MG63 (cell line): ENCODE data around the gene SDE2. TPM values are rescaled to one million over a fixed set of nuclear protein-coding genes. Genes with fewer than 3 reads are reported as not detected.
A peak's percentile ranks its signal among the peaks of the same experiment; 100 is the strongest.
"Not testable (repeated sequence)": the region's sequence is repeated elsewhere in the genome, so short reads cannot be mapped to it uniquely, and the experiment has no call there.

Source experiments
- DNase-seq: peaks from one replicate; pipeline ENCODE4 v3.0.0-alpha.2; 2020
- H3K27me3 ChIP-seq: fragments of 250-450 bp; sonication (Bioruptor Pico); 2 replicates; pipeline ENCODE4 v1.5.1; 2020; ENCODE audit warnings: mild to moderate bottlenecking, moderate library complexity
- H3K36me3 ChIP-seq: fragments of 250-450 bp; sonication (Bioruptor Pico); 2 replicates; pipeline ENCODE4 v1.5.1; 2020; ENCODE audit warnings: mild to moderate bottlenecking, moderate library complexity
- H3K4me3 ChIP-seq: fragments of 250-450 bp; sonication (Bioruptor Pico); 2 replicates; pipeline ENCODE4 v1.5.1; 2020; ENCODE audit warnings: mild to moderate bottlenecking, moderate library complexity
- H3K9me3 ChIP-seq: fragments of 250-450 bp; sonication (Bioruptor Pico); 2 replicates; pipeline ENCODE4 v1.5.1; 2020; ENCODE audit warnings: mild to moderate bottlenecking, moderate library complexity
- total RNA-seq: library from RNA; depleted of rRNA; stranded (reverse); fragments of >200 nt; shearing (Covaris generic); gene quantifications from 2 replicates; pipeline ENCODE4 v1.2.3, GENCODE V29; 2014; ENCODE audit warnings: low replicate concordance

Gene SDE2
- total RNA-seq, 1 experiment from 2014 or later, result 16.3 TPM

DNA sequence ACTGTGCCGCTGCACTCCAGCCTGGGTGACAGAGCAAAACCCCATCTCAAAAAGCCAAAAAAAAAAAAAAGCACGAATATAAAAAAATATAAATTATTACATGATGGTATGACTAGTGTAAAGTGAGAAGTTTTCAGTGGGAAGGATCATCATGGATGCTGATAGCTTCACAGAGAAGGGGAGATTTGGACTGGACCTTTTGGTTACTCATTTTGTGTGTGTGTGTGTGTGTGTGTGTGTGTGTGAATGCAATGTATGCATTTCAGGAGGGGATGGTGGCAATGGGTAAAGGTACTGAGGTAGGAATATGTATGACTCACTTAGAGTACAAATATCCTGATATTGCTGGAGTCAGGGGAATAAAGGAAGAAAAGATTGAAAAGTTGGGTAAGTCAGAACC, 22.7 kb upstream of the SDE2 start:
- Histone ChIP-seq H3K9me3 (no peaks in the 10 kb centered on the region), H3K4me3 (no peak overlapping the region), H3K36me3 (no peaks in the 10 kb centered on the region), H3K27me3 (no peaks in the 10 kb centered on the region)
- DNase-seq, result no peak

DNA sequence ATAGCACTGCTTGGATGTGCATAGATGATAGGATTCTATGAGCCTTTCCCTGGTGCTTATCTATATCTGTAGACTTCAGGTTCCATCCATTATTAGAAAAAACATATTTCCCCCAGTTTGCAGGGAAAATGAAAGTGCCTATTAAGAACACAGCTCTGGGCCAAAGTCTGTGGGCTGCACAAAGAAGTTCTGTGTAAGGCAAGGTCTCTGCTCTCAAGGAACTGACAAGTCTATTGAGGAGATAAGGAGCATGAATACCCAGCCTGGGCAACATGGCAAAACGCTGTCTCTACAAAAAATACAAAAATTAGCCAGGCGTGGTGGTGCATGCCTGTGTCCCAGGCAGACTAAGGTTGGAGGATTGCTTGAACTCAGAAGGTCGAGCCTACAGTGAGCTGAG, 22.3 kb upstream of the SDE2 start:
- no peaks in the 10 kb centered on the region for H3K36me3 ChIP-seq
- DNase-seq, result no peak
- no peaks in the 10 kb centered on the region for H3K9me3 ChIP-seq
- H3K27me3 ChIP-seq, result no peaks in the 10 kb centered on the region
- no peak overlapping the region for H3K4me3 ChIP-seq

DNA sequence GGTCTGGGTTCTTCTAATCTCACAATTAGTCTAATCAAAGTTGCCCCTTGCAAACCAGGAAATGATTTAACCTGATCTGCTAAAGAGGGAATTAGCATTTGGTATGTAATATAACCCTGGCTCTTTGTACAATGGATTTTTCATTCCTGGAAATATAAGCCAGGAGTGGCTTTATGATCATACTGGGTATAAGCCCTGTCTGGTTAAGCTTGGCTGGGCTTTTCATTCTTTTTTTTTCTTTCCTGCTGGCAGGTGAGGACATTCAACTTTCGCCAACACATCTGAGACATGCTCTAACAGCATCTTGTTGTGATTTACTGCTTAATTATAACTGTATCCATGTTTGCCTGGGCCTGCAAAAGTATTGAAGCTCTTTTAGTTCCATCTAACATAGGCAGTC, 20.4 kb upstream of the SDE2 start:
- Histone ChIP-seq H3K27me3 (no peaks in the 10 kb centered on the region), H3K4me3 (no peak overlapping the region), H3K9me3 (no peaks in the 10 kb centered on the region), H3K36me3 (no peaks in the 10 kb centered on the region)
- no peak for DNase-seq

DNA sequence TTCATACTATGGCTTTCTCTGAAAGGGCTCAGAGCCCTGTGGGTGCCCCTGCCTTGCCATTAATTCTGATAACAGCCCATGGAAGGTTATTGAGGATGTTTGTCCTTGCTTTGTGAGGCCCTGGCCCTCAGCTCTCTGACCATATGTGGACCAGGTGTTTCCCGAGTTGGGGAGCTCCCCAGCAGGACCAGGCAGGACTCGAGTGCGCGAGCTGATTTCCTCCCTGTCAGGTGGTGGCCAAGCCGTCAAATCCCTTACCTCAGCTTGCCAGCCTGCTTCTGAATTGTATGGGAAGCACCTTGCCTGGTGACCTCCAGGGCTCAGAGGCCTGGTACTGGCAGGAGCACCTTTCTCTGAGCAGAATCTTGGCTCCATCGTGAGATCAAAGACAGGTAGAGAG, 17.9 kb upstream of the SDE2 start:
- no peaks in the 10 kb centered on the region; the same call in 1 of the 2 replicates for H3K27me3 ChIP-seq
- H3K36me3 ChIP-seq, result no peaks in the 10 kb centered on the region
- H3K9me3 ChIP-seq, result no peaks in the 10 kb centered on the region
- DNase-seq, result no peak
- no peak overlapping the region for H3K4me3 ChIP-seq

DNA sequence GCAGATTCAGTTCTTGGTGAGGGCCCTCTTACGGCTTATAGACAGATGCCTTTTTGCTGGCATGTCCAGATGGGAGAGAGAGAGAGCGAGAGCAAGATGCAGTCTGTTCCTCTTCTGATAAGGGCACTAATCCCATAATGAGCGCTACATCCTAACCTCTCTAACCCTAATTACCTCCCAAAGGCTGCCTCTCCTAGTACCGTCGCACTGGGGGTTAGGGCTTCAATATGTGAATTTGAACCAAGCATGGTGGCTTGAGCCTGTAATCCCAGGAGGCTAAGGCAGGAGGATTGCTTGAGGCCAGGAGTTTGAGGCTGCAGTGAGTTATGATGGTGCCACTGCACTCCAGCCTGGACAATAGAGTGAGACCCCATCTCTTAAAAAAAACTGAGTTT, 10.5 kb upstream of the SDE2 start:
- H3K36me3 ChIP-seq, result no peaks in the 10 kb centered on the region
- no peaks in the 10 kb centered on the region for H3K9me3 ChIP-seq
- H3K27me3 ChIP-seq, result no peaks in the 10 kb centered on the region; the same call in 1 of the 2 replicates
- DNase-seq, result no peak
- no peak overlapping the region for H3K4me3 ChIP-seq

DNA sequence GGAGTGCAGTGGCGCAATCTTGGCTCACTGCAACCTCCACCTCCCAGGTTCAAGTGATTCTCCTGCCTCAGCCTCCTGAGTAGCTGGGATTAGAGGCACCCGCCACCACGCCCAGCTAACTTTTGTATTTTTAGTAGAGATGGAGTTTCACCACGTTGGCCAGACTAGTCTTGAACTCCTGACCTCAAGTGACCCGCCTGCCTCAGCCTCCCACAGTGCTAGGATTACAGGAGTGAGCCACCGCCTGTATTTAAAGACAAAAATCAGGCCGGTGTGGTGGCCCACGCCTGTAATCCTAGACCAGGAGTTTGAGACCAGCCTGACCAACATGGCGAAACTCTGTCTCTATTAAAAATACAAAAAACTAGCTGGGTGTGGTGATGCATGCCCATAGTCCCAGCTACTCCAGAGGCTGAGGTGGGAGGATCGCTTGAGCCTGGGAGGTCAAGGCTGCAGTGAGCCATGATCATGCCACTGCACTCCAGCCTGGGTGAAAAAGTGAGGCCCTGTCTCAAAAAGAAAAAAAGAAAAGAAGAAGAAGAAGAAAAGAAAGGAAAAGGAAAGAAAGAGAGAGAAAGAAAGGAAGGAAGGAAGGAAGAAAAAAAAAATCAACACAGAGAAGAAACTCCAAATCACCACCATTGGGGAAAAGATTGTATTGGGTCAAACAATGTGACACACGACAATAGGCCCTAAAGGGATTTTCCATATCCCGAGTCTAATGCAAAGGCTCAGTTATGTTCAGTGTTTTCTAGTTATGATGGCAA, 8.2 kb upstream of the SDE2 start:
- not testable (repeated sequence) for H3K4me3 ChIP-seq, DNase-seq, H3K27me3 ChIP-seq, H3K9me3 ChIP-seq, H3K36me3 ChIP-seq

DNA sequence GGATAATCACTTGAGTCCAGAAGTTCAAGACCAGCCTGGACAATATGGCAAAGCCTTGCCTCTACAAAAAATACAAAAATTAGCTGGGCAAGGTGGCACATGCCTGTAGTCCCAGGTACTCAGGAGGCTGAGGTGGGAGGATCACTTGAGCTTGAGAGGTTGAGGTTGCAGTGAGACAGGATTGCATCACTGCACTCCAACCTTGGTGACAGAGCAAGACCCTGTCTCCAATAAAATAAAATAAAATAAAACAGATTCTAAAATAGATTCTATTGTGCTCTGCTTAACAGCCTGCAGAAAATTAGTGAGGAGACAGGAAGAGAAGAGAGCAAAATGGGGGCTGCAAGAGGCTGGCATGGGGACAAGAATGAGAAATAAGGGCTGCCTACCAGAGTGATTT, 7.5 kb upstream of the SDE2 start:
- H3K27me3 ChIP-seq, result no peaks in the 10 kb centered on the region
- DNase-seq, result no peak
- H3K9me3 ChIP-seq, result no peaks in the 10 kb centered on the region
- no peaks in the 10 kb centered on the region for H3K36me3 ChIP-seq
- H3K4me3 ChIP-seq, result no peak overlapping the region

DNA sequence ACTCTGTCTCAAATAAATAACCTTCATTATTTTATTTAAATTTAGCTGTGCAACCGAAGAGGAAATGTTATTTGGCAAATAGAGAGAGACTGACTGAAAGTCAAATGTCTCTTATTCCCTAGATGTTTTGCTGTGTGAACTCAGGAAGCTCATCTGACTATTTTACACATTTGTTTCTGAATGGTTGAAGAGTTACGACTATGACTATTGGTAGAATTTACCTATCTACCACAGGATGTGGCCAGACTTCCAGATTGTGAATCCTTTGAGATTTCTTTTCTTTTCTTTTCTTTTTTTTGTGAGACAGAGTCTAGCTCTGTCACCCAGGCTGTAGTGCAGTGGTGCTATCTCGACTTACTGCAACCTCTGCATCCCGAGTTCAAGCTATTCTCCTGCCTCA, 5.3 kb upstream of the SDE2 start:
- no peaks in the 10 kb centered on the region for H3K27me3 ChIP-seq
- no peaks in the 10 kb centered on the region for H3K9me3 ChIP-seq
- no peak overlapping the region for H3K4me3 ChIP-seq
- no peak for DNase-seq
- H3K36me3 ChIP-seq, result no peaks in the 10 kb centered on the region

DNA sequence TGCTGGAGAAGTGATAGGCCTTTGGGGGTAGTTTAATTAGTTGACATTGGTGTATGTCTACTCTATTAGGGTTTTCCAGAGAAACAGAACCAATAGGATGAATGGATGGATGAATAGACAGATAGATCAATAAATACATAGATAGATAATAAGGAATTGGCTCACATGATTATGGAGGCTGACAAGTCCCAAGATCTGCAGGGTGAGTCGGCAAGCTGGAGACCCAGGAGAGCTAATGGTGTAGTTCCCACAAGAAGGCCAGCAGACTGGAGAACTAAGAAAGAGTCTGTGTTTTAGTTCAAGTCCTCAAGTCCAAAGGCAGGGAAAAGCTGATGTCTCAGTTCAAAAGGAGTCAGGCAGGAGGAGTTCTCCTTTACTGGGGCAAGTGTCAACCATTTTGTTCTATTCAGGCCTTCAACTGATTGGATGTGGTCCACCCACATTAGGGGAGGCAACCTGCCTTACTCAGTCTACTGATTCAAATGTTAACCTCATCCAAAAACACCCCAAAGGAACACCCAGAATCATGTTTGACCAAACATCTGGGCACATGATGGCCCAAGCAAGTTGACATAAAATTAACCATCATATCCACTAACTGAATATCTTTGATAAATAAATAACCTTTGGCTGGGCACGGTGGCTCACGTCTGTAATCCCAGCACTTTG, 4.5 kb upstream of the SDE2 start:
- no peak overlapping the region for H3K4me3 ChIP-seq
- no peaks in the 10 kb centered on the region for H3K27me3 ChIP-seq
- H3K36me3 ChIP-seq, result no peaks in the 10 kb centered on the region
- no peak for DNase-seq
- no peaks in the 10 kb centered on the region for H3K9me3 ChIP-seq

DNA sequence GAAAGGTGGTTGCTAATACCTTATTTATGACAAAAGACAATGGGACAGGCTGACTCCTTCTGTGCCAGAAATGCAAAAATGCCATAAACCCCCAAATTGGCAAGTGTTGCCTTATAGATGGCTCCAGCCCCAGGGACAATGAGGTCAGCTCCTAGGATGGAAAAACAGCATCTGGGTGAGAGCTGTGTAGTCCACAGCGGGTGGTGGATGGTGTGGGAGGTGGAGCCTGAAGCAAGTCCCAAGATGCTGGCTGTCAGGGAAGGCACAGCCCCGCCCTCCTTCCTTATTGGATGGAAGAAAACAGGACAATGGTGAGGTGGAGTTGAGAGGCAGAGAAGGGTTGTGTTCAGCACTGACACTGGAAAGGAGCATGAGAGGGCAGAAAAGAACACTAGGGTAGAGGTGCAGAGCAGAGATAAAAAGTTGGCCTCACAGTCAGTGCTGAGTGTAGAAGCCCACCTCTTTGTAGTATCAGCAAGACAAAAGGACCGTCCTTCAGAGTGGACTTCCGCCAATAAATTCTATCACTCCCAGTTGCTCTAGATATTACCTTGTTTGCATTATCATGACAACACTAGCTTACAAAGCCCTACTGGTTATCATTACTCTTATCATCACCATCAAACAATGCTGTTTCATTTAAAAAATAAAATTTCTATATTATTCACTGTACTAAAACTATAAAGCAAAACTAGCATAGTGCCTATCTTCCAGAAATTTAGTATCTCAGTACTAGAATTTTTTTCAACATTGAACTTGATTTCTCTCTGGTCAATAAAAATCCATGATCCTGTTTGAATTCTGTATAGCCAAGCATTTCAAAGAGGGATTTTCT, 3.7 kb upstream of the SDE2 start:
- peak; percentile 92 for DNase-seq
- H3K4me3 ChIP-seq, result no peak overlapping the region
- H3K36me3 ChIP-seq, result no peaks in the 10 kb centered on the region

DNA sequence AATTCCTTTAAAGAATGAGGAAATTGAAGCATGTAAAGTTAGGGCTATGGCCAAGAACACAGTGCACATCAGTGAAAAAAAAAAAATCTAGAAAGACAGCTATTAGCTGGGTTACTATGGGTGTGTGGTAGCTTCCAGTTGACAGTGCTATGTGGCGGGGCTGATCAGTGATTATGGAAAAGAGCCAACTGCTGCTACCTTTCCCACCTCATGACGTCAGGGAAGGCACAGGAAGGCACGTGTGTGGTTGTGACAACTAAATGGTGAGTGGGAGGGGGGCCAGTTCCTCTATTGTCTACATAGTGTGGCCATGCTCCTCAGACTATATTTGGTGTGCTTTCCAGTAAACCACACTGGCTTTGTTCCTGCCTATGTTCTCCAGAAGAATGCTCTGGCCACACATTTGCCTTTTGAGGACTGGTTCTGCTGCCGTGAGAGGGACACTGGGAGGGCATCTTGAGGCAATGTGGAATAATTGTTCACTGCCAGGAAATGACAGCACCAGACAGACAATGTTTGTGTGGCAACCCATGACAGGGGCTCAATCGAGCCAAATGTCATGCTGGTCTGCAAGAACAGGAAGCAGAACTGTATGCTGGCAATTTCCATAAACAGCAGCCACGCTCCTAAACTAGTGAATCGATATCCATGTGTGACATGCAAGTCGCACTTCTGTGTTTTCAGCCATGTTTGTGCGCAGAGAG, 3.0 kb upstream of the SDE2 start:
- Histone ChIP-seq H3K27me3 (no peaks in the 10 kb centered on the region), H3K9me3 (no peaks in the 10 kb centered on the region), H3K36me3 (peaks cover 7% of the 10 kb centered on the region), H3K4me3 (no peak overlapping the region)
- peak; percentile 57 for DNase-seq

More for the DNA sequence above, 3.7 kb upstream of the SDE2 start:
- no peaks in the 10 kb centered on the region for H3K27me3 ChIP-seq
- no peaks in the 10 kb centered on the region for H3K9me3 ChIP-seq

DNA sequence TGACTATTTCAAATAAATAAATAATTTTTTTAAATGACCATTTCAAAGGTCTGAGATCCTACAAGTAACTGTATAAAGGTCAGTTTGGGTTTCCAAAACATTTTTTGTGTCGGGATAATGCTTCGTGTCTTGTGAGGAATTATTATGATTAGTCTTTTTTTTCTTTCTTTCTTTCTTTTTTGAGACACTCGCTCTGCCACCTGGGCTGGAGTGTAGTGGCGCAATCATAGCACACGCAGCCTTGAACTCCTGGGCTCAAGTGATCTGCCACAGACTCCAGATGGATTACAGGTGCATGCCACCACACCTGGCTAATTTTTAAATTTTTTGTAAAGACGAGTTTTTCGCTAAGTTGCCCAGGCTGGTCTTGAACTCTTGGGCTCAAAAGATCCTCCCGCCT, 1.9 kb upstream of the SDE2 start:
- Histone ChIP-seq H3K27me3 (no peaks in the 10 kb centered on the region), H3K36me3 (peaks cover 16% of the 10 kb centered on the region), H3K4me3 (no peak overlapping the region), H3K9me3 (no peaks in the 10 kb centered on the region)
- no peak for DNase-seq

DNA sequence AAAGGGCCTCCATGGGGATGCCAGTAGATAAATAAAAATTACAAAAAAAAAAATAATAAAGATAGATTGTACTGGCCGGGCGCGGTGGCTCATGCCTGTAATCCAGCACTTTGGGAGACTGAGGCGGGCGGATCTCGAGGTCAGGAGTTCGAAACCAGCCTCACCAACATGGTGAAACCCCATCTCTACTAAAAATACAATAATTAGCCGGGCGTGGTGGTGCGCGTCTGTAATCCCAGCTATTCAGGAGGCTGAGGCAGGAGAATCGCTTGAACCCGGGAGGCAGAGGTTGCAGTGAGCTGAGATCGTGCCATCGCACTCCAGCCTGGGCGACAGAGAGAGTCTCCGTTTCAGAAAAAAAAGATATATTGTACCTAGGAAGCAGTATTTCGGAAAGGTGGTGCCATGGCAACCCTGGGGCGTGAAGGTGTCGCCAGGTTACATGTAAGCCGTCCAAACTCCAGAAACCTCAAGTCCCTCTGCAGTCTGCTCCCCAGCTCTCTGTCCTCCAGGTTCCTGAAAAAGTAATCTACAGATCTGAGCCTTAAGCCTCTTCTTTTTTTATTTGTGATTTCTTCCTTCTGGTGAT, 1.4 kb upstream of the SDE2 start:
- not testable (repeated sequence) for DNase-seq, H3K9me3 ChIP-seq, H3K27me3 ChIP-seq, H3K4me3 ChIP-seq
- H3K36me3 ChIP-seq, result peaks cover 21% of the 10 kb centered on the region

DNA sequence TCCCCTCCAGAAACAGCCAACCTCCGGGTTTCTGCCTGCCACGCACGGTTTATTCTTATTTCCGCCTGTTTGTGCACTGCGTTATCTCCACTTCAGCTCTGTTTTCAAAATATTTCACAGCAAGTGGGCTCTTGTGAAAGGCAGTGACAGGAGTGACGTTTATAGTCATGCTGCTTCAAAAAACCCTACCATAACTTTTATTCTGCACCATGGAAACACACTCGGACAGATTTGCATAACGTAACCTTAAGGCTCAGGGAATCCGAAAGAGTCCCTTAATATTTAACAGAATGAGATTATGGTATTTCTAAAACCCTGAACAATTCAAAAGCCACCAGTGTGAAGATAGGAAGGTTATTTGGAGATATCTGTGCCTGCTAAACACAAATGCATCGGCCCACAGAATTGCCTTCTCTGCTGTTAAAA, 782 bp upstream of the SDE2 start:
- peak overlapping the region; percentile 82 for H3K4me3 ChIP-seq
- H3K27me3 ChIP-seq, result no peaks in the 10 kb centered on the region
- H3K9me3 ChIP-seq, result no peaks in the 10 kb centered on the region
- DNase-seq, result no peak
- H3K36me3 ChIP-seq, result peaks cover 28% of the 10 kb centered on the region

DNA sequence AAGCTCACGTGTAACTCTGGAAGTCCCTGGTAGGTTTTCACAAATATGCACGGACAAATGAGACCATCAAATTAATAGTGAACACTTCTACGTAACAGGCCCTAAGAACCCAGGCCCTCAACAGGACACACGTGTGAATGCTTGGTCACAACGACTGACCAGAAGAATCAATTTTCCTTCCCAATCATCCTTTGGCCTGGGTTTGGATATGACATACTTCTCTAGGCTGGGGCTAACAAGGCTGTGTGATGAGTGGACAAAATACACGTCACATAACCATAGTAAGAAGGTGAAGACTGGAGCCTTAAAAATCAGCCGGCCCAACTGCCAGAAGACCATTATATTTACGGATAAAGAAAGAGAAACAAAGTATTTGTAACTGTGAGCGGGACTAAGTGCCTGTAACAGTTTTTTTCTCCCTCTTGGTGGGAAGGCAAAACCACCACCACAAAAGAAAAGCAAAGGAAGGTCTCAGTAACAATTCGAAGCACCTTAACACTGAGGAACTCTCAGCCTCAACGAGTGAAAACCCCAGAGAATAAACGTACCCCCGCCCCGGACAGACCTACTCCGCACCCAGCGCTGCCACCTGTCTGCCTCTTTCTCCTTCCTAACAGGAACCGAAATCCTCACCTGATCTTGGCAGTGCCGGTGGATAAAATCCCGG, 450 bp downstream of the SDE2 start:
- Histone ChIP-seq H3K4me3 (peak overlapping the region; percentile 82), H3K36me3 (peaks cover 39% of the 10 kb centered on the region), H3K9me3 (no peaks in the 10 kb centered on the region), H3K27me3 (no peaks in the 10 kb centered on the region)
- no peak for DNase-seq

DNA sequence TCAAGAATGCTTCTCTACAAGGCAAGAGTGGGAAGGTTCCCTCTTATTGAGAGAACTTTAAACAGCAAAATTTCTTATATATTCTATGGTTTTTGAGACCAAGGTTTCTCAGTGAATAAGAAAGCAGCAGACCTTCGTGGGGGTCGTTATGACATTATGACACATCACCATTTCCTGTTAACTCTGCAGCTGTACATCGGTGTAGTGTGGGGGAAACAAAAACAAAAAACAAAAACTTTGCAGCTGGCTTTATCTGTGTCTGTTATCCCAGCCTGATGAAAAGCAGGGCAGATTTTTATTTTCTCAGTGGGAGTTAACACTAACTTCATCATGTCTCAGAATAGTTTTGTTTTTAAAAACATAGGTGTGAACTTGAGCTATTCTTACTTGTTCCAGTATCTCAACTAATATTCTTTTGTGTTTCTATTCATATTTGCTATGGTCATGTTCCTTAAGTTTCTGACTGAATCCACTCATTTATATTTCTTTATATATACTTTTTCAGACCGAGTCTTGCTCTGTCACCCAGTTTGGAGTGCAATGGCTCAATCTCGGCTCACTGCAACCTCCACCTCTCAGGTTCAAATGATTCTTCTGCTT, 2.1 kb downstream of the SDE2 start:
- Histone ChIP-seq H3K9me3 (no peaks in the 10 kb centered on the region), H3K27me3 (no peaks in the 10 kb centered on the region), H3K4me3 (no peak overlapping the region), H3K36me3 (peaks cover 53% of the 10 kb centered on the region)
- DNase-seq, result no peak
